Amniotic epithelial cell (primary cell): Measurements from ENCODE around the gene HDGFL3.
"Not testable (repeated sequence)": the region's sequence is repeated elsewhere in the genome, so short reads cannot be mapped to it uniquely, and the experiment has no call there.

ENCODE experiments used
- DNase-seq: peaks from one replicate; pipeline ENCODE4 v3.0.0-alpha.2; 2010; ENCODE audit warnings: low read depth

The HDGFL3 gene

GRCh38 chr15:83100097-83100646, 107.5 kb downstream of the HDGFL3 start:
- DNase-seq = no peak

GRCh38 chr15:83099290-83099689, 108.3 kb downstream of the HDGFL3 start:
- no peak for DNase-seq

- DNase-seq = no peak
Observed at GRCh38 chr15:83098079-83098478, 109.5 kb downstream of the HDGFL3 start.

- no peak for DNase-seq
Observed at GRCh38 chr15:83094583-83094982, 113.0 kb downstream of the HDGFL3 start.

- peak; percentile 55 for DNase-seq
Observed at GRCh38 chr15:83092309-83092976, 115.2 kb downstream of the HDGFL3 start.

- DNase-seq = not testable (repeated sequence)
Observed at GRCh38 chr15:83091965-83092308, 115.7 kb downstream of the HDGFL3 start.

- DNase-seq = no peak
Observed at GRCh38 chr15:83090465-83090864, 117.2 kb downstream of the HDGFL3 start.

- no peak for DNase-seq
Observed at GRCh38 chr15:83088876-83089275, 118.7 kb downstream of the HDGFL3 start.

- DNase-seq = no peak
Observed at GRCh38 chr15:83087576-83087975, 120.0 kb downstream of the HDGFL3 start.

GRCh38 chr15:83085864-83086552, 121.6 kb downstream of the HDGFL3 start:
- not testable (repeated sequence) for DNase-seq

GRCh38 chr15:83085461-83085860, 122.2 kb downstream of the HDGFL3 start:
- not testable (repeated sequence) for DNase-seq

GRCh38 chr15:83082730-83083386, 124.8 kb downstream of the HDGFL3 start:
- DNase-seq = no peak

- DNase-seq = no peak
Observed at GRCh38 chr15:83081256-83082014, 126.2 kb downstream of the HDGFL3 start.

GRCh38 chr15:83078712-83079111, 128.9 kb downstream of the HDGFL3 start:
- no peak for DNase-seq
